ENCODE measurements around the gene ZBTB49. TPM values are rescaled to one million over a fixed set of nuclear protein-coding genes. Genes with fewer than 3 reads are reported as not detected.

Gene ZBTB49
- total RNA-seq, 1 donor: 6.8 TPM

GRCh38 chr4:4296283-4296846 is 6.3 kb downstream of the ZBTB49 start:
- no peak for TF ChIP-seq CTCF (IDR thresholded peaks at IDR 0.05; ENCODE audit: insufficient read depth, low read length)
- no peak overlapping the region for H3K4me3 ChIP-seq (ENCODE audit: low read depth, low read length)
- DNase-seq (ENCODE audit: low read depth): no peak

DNA sequence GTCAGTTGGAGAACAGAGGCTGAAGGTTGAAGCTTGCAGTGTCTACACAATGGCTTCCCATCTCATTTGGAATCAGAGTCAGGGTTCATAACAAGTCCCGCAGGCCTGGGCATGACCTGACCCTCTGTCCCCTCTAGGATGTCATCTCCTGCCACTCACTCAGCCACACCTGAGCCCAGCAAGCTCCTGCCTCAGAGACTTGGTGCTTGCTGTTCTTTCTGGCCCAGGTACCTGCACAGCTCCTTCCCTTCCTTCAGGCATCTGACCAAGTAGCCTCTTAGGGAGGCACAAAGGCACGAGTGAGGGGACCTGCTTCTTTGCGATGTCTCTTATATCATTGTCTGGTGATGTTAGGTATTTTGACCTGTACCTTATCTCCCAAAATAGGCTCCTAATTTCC is 9.0 kb downstream of the ZBTB49 start:
- H3K4me3 ChIP-seq (ENCODE audit: low read depth, low read length): no peak overlapping the region
- no peak for TF ChIP-seq CTCF (IDR thresholded peaks at IDR 0.05; ENCODE audit: insufficient read depth, low read length)
- DNase-seq (ENCODE audit: low read depth): no peak

GRCh38 chr4:4302001-4302400 is 11.9 kb downstream of the ZBTB49 start:
- no peak for DNase-seq (ENCODE audit: low read depth)
- no peak for TF ChIP-seq CTCF (IDR thresholded peaks at IDR 0.05; ENCODE audit: insufficient read depth, low read length)
- no peak overlapping the region for H3K4me3 ChIP-seq (ENCODE audit: low read depth, low read length)

- no peak for TF ChIP-seq CTCF (IDR thresholded peaks at IDR 0.05; ENCODE audit: insufficient read depth, low read length)
- DNase-seq (ENCODE audit: low read depth): no peak
- no peak overlapping the region for H3K4me3 ChIP-seq (ENCODE audit: low read depth, low read length)
These were observed 12.4 kb downstream of the ZBTB49 start for GRCh38 chr4:4302416-4302815.

- no peak overlapping the region for H3K4me3 ChIP-seq (ENCODE audit: low read depth, low read length)
- TF ChIP-seq CTCF (IDR thresholded peaks at IDR 0.05; ENCODE audit: insufficient read depth, low read length): no peak
- no peak for DNase-seq (ENCODE audit: low read depth)
These were observed 16.9 kb downstream of the ZBTB49 start for GRCh38 chr4:4306920-4307319.

GRCh38 chr4:4308800-4309441 is 18.9 kb downstream of the ZBTB49 start:
- TF ChIP-seq CTCF (IDR thresholded peaks at IDR 0.05; ENCODE audit: insufficient read depth, low read length): no peak
- DNase-seq (ENCODE audit: low read depth): no peak
- no peak overlapping the region for H3K4me3 ChIP-seq (ENCODE audit: low read depth, low read length)

GRCh38 chr4:4311193-4311592 is 21.1 kb downstream of the ZBTB49 start:
- no peak overlapping the region for H3K4me3 ChIP-seq (ENCODE audit: low read depth, low read length)
- no peak for TF ChIP-seq CTCF (IDR thresholded peaks at IDR 0.05; ENCODE audit: insufficient read depth, low read length)
- DNase-seq (ENCODE audit: low read depth): no peak

Measured in fibroblast of the aortic adventitia (primary cell).